Measurements from ENCODE around the gene EPB41L1.

GRCh38 chr20:36150847-36151539, 3.5 kb upstream of the EPB41L1 start:
- TF ChIP-seq POLR2AphosphoS5 (IDR thresholded peaks at IDR 0.05; ENCODE audit: low read depth, low read length): no peak
- no peak for TF ChIP-seq CTCF (IDR thresholded peaks at IDR 0.05)
- no peak for TF ChIP-seq SIN3A (IDR thresholded peaks at IDR 0.05; ENCODE audit: borderline replicate concordance, insufficient read depth, low read depth, low read length)
- TF ChIP-seq REST (IDR thresholded peaks at IDR 0.05; ENCODE audit: insufficient read depth in 1 of 2, low read depth in 2 of 2, low read length in 1 of 2): no peak

Measured in Panc1 (cell line).